ENCODE results near the gene PALD1. TPM values are rescaled to one million over a fixed set of nuclear protein-coding genes. Genes with fewer than 3 reads are reported as not detected.

The PALD1 gene
- total RNA-seq, 1 experiment from 2014 or later, result 33.1 TPM

DNA sequence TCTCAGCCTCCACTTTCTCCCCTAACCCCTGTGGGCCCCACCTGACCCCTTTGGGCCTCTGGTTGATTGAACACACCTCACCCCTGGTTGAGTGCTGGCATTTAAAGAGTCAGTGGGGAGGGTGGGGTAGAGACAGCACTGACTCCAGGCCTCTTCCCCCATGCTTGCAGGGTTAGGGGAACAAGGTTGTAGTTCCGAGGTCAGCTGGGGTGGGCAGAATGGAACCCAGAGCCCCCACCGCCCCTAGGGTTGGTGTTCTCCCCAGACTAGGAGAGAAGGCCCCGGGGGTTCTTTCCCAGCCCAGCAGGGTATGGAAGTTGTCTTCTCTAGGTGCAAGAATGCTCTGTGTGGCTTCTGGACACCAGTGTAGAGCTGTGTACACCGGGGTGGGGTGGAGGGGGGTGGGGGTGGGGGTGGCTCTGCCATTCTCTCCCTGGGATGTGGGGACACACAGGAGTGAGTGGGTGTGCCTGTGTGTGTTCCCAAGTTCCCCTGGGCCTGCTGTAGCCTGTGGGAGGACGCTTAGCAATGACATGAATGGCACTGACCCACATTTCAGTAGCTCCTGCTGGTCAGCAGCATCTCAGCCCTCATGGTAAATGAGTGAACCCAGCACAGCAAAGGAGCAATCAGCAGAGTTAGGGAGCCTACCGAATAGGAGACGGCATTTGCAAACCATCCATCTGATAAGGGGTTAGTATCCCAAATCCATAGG is 90.4 kb downstream of the PALD1 start (continued):
- TF ChIP-seq, protein P1, sequence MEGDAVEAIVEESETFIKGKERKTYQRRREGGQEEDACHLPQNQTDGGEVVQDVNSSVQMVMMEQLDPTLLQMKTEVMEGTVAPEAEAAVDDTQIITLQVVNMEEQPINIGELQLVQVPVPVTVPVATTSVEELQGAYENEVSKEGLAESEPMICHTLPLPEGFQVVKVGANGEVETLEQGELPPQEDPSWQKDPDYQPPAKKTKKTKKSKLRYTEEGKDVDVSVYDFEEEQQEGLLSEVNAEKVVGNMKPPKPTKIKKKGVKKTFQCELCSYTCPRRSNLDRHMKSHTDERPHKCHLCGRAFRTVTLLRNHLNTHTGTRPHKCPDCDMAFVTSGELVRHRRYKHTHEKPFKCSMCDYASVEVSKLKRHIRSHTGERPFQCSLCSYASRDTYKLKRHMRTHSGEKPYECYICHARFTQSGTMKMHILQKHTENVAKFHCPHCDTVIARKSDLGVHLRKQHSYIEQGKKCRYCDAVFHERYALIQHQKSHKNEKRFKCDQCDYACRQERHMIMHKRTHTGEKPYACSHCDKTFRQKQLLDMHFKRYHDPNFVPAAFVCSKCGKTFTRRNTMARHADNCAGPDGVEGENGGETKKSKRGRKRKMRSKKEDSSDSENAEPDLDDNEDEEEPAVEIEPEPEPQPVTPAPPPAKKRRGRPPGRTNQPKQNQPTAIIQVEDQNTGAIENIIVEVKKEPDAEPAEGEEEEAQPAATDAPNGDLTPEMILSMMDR (IDR thresholded peaks at IDR 0.05 in 2 of 3, conservative IDR thresholded peaks at IDR 0.05 in 1 of 3; ENCODE audit: borderline replicate concordance in 1 of 3, insufficient read depth in 1 of 3, low read depth in 2 of 3, low read length in 2 of 3), result no peak
- TF ChIP-seq, protein P2, sequence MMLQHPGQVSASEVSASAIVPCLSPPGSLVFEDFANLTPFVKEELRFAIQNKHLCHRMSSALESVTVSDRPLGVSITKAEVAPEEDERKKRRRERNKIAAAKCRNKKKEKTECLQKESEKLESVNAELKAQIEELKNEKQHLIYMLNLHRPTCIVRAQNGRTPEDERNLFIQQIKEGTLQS (IDR thresholded peaks at IDR 0.05), result no peak

DNA sequence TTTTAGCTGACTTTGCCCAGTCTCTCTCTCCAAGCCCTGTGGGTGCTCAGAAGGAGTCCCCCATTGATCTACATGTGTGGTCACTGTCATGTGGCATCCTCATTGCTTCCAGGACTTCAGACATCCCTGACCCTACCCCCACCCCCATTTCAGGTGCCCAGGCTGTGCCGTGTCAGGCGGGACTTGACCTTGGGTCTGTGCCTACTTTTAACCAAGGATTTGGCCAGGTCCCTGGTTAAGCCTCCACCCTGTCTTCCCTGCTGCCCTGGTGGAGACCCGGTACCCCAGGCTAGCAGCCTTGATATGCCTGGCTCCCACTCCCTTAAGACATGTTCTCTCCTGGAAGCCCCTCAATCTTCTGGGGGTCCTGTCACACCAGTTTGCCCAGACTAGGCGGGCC is 92.7 kb downstream of the PALD1 start:
- Histone ChIP-seq H3K27ac (ENCODE audit: low read depth, low read length) (peak overlapping the region; percentile 71), H3K9me3 (ENCODE audit: control insufficient read depth in 1 of 2, insufficient read depth in 1 of 2, low read depth in 1 of 2, low read length in 2 of 2) (no peaks in the 10 kb centered on the region), H3K79me2 (ENCODE audit: insufficient read depth, low read length) (no peaks in the 10 kb centered on the region), H3K4me3 (replicated peaks in 1 of 2; ENCODE audit: low read depth in 1 of 2, low read length in 2 of 2) (no peak overlapping the region), H4K20me1 (ENCODE audit: insufficient read depth) (no peaks in the 10 kb centered on the region), H3K9ac (ENCODE audit: low read length) (peak overlapping the region; percentile 50; the same call in 1 of the 2 replicates), H3K9me2 (ENCODE audit: insufficient read depth) (no peaks in the 10 kb centered on the region), H3K4me2 (ENCODE audit: low read length) (peak overlapping the region; percentile 49), H2AFZ (ENCODE audit: low read depth, low read length, poor library complexity, severe bottlenecking) (no peak overlapping the region), H3K36me3 (ENCODE audit: control insufficient read depth in 1 of 2, insufficient read depth in 2 of 2, low read length in 2 of 2) (peaks cover 0 to 8% of the 10 kb centered on the region in 2 experiments; a peak in 1 of 4 replicates), H3K27me3 (ENCODE audit: insufficient read depth, low read length) (no peaks in the 10 kb centered on the region), H3K4me1 (ENCODE audit: control insufficient read depth in 1 of 2, insufficient read depth in 2 of 2, low read length in 2 of 2) (peaks cover 44 to 82% of the 10 kb centered on the region in 2 experiments)
- POLR2A ChIA-PET, result no interaction called here
- TF ChIP-seq SIN3A (IDR thresholded peaks at IDR 0.05; ENCODE audit: low read depth) (no peak), POLR2AphosphoS5 (IDR thresholded peaks at IDR 0.05; ENCODE audit: low read depth, low read length) (no peak), ZFX (IDR thresholded peaks at IDR 0.05) (no peak), POLR2A (IDR thresholded peaks at IDR 0.05; ENCODE audit: borderline replicate concordance, extremely low read depth, insufficient read depth, insufficient read length) (no peak), YY1 (IDR thresholded peaks at IDR 0.05; ENCODE audit: extremely low read depth, insufficient replicate concordance, low read depth, low read length) (no peak), ELF1 (IDR thresholded peaks at IDR 0.05; ENCODE audit: borderline replicate concordance, low read depth) (no peak)
- intact Hi-C loops (cut with micrococcal nuclease), result no loop called here
- CTCF ChIA-PET, result no interaction called here
- BruUV-seq (replicated peaks), result no TSS peak
- no peak for ATAC-seq
- no peak for DNase-seq (ENCODE audit: low read depth, low spot score)
- RAD21 ChIA-PET (ENCODE audit: low non-redundant PET in 1 of 2, low total read pairs in 2 of 2, uncharacterized antibody in 2 of 2, unreplicated experiment in 2 of 2), result no interaction called here

All from HCT116 (cell line).